ENCODE measurements around the gene ST3GAL6.

ST3GAL6 gene

GRCh38 chr3:98798820-98799219 lies 35.7 kb downstream of the ST3GAL6 start:
- Histone ChIP-seq H3K9me3 (ENCODE audit: control insufficient read depth, low read length) (no peaks in the 10 kb centered on the region), H3K79me2 (no peaks in the 10 kb centered on the region), H3K36me3 (ENCODE audit: control insufficient read depth, insufficient read depth, low read length) (no peaks in the 10 kb centered on the region), H3K4me2 (ENCODE audit: low read length) (no peak overlapping the region), H3K27ac (no peak overlapping the region), H3K9ac (no peak overlapping the region), H3K4me1 (no peaks in the 10 kb centered on the region), H3K4me3 (ENCODE audit: low read depth, low read length) (no peak overlapping the region), H2AFZ (no peak overlapping the region), H3K27me3 (ENCODE audit: control insufficient read depth, insufficient read depth, low read length) (no peaks in the 10 kb centered on the region)
- TF ChIP-seq CTCF (IDR thresholded peaks at IDR 0.05): no peak

- H3K4me3 ChIP-seq (ENCODE audit: low read depth, low read length): no peak overlapping the region
- no peaks in the 10 kb centered on the region for H3K9me3 ChIP-seq (ENCODE audit: control insufficient read depth, low read length)
- no peak for TF ChIP-seq CTCF (IDR thresholded peaks at IDR 0.05)
- no peaks in the 10 kb centered on the region for H3K27me3 ChIP-seq (ENCODE audit: control insufficient read depth, insufficient read depth, low read length)
- H3K27ac ChIP-seq: no peak overlapping the region
- H3K79me2 ChIP-seq: no peaks in the 10 kb centered on the region
- H3K36me3 ChIP-seq (ENCODE audit: control insufficient read depth, insufficient read depth, low read length): no peaks in the 10 kb centered on the region
- H3K9ac ChIP-seq: no peak overlapping the region
- H2AFZ ChIP-seq: no peak overlapping the region
- H3K4me1 ChIP-seq: no peaks in the 10 kb centered on the region
- no peak overlapping the region for H3K4me2 ChIP-seq (ENCODE audit: low read length)
These were observed 36.3 kb downstream of the ST3GAL6 start for GRCh38 chr3:98799479-98799878.

- H3K79me2 ChIP-seq: no peaks in the 10 kb centered on the region
- TF ChIP-seq CTCF (IDR thresholded peaks at IDR 0.05): no peak
- H3K36me3 ChIP-seq (ENCODE audit: control insufficient read depth, insufficient read depth, low read length): no peaks in the 10 kb centered on the region
- no peak overlapping the region for H3K4me3 ChIP-seq (ENCODE audit: low read depth, low read length)
- no peak overlapping the region for H3K27ac ChIP-seq
- no peaks in the 10 kb centered on the region for H3K27me3 ChIP-seq (ENCODE audit: control insufficient read depth, insufficient read depth, low read length)
- no peak overlapping the region for H3K4me2 ChIP-seq (ENCODE audit: low read length)
- H3K9me3 ChIP-seq (ENCODE audit: control insufficient read depth, low read length): no peaks in the 10 kb centered on the region
- no peak overlapping the region for H2AFZ ChIP-seq
- no peaks in the 10 kb centered on the region for H3K4me1 ChIP-seq
- no peak overlapping the region for H3K9ac ChIP-seq
These were observed 37.3 kb downstream of the ST3GAL6 start for GRCh38 chr3:98800401-98800800.

GRCh38 chr3:98801043-98801747 lies 38.1 kb downstream of the ST3GAL6 start:
- H3K79me2 ChIP-seq: no peaks in the 10 kb centered on the region
- H3K4me1 ChIP-seq: no peaks in the 10 kb centered on the region
- no peaks in the 10 kb centered on the region for H3K36me3 ChIP-seq (ENCODE audit: control insufficient read depth, insufficient read depth, low read length)
- H3K4me2 ChIP-seq (ENCODE audit: low read length): no peak overlapping the region
- no peak for TF ChIP-seq CTCF (IDR thresholded peaks at IDR 0.05)
- H3K9ac ChIP-seq: no peak overlapping the region
- H3K9me3 ChIP-seq (ENCODE audit: control insufficient read depth, low read length): no peaks in the 10 kb centered on the region
- no peaks in the 10 kb centered on the region for H3K27me3 ChIP-seq (ENCODE audit: control insufficient read depth, insufficient read depth, low read length)
- H2AFZ ChIP-seq: no peak overlapping the region
- no peak overlapping the region for H3K4me3 ChIP-seq (ENCODE audit: low read depth, low read length)
- H3K27ac ChIP-seq: no peak overlapping the region

- Histone ChIP-seq H3K27me3 (ENCODE audit: control insufficient read depth, insufficient read depth, low read length) (no peaks in the 10 kb centered on the region), H3K9ac (no peak overlapping the region), H3K27ac (no peak overlapping the region), H3K4me3 (ENCODE audit: low read depth, low read length) (no peak overlapping the region), H3K79me2 (no peaks in the 10 kb centered on the region), H3K4me2 (ENCODE audit: low read length) (no peak overlapping the region), H3K4me1 (no peaks in the 10 kb centered on the region), H3K9me3 (ENCODE audit: control insufficient read depth, low read length) (no peaks in the 10 kb centered on the region), H2AFZ (no peak overlapping the region), H3K36me3 (ENCODE audit: control insufficient read depth, insufficient read depth, low read length) (no peaks in the 10 kb centered on the region)
- TF ChIP-seq CTCF (IDR thresholded peaks at IDR 0.05): no peak
These were observed 42.4 kb downstream of the ST3GAL6 start for GRCh38 chr3:98805571-98805970.
